GM12865 (cell line): ENCODE measurements around the gene PLD5.

Source experiments
- DNase-seq: peaks from one replicate; pipeline ENCODE4 v3.0.0; 2010; ENCODE audit warnings: low read depth
- H3K4me3 ChIP-seq: 2 replicates; pipeline ENCODE4 v1.5.1; 2011; ENCODE audit warnings: mild to moderate bottlenecking, low read depth, low read length, control low read depth
- TF ChIP-seq, protein P1 (sequence below): IDR thresholded peaks from 2 replicates; pipeline ENCODE4 v1.5.1; 2011; ENCODE audit warnings: low read length, control low read depth, low read depth, inconsistent platforms; ENCODE audit not compliant: insufficient read depth; ENCODE audit errors: missing control alignments

PLD5 gene

DNA sequence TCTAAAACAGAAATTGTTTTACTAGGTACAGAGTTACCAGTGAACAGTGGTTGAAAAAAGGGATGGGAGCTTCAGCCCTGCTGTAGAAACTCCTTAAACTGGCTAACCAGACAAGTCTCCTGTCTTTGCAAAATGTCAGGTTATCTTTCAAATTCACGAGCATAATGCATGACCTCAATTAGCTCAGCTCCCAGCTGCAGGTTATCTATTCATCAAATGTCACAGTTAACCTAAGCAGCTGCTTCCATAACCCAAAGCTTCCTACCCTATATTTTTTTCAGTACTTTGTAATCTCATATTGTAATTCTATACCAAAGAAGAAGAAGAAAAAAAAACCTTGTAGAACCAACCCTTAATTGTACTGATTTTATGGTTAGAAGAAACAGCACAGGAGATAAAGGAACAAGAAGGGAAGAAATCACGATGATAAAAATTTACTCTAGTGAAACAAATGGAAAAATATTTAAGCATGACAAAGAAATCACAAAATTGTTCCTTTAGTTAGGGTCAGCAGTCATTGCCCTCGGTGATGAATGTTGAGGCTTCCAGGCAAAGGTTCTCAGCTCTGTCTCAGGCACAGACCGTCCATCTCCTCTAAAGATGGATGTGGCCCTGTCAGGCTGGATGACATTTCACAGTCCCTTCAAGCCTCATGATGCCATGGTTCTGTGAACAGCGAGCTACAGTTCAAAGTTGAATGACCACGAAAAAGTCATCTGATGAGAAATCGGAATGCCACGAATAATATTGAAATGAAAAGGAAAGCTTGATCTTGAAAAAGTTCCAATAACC lies 95.9 kb downstream of the PLD5 start:
- DNase-seq: no peak
- H3K4me3 ChIP-seq: no peak overlapping the region
- TF ChIP-seq, protein P1, sequence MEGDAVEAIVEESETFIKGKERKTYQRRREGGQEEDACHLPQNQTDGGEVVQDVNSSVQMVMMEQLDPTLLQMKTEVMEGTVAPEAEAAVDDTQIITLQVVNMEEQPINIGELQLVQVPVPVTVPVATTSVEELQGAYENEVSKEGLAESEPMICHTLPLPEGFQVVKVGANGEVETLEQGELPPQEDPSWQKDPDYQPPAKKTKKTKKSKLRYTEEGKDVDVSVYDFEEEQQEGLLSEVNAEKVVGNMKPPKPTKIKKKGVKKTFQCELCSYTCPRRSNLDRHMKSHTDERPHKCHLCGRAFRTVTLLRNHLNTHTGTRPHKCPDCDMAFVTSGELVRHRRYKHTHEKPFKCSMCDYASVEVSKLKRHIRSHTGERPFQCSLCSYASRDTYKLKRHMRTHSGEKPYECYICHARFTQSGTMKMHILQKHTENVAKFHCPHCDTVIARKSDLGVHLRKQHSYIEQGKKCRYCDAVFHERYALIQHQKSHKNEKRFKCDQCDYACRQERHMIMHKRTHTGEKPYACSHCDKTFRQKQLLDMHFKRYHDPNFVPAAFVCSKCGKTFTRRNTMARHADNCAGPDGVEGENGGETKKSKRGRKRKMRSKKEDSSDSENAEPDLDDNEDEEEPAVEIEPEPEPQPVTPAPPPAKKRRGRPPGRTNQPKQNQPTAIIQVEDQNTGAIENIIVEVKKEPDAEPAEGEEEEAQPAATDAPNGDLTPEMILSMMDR: no peak

DNA sequence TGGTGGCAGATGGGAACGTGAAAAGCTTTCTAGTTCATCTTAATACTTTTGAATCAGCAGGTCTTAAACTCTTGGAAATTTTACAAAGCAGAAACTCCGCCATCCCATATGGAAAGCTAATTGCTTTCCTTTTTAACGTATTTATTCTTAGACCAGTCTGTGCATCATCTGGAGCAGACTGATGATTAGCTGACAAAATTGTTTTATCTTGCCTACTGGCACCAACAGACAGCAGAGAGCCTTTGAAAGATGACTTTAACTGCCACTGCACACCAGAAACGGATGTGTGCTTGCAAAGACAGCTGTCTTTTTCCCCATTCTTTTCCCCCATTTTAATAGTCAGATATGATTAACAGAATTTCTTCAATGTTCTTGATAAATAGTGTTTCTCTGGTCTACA lies 97.0 kb downstream of the PLD5 start:
- no peak overlapping the region for H3K4me3 ChIP-seq
- no peak for DNase-seq
- TF ChIP-seq, protein P1: no peak

DNA sequence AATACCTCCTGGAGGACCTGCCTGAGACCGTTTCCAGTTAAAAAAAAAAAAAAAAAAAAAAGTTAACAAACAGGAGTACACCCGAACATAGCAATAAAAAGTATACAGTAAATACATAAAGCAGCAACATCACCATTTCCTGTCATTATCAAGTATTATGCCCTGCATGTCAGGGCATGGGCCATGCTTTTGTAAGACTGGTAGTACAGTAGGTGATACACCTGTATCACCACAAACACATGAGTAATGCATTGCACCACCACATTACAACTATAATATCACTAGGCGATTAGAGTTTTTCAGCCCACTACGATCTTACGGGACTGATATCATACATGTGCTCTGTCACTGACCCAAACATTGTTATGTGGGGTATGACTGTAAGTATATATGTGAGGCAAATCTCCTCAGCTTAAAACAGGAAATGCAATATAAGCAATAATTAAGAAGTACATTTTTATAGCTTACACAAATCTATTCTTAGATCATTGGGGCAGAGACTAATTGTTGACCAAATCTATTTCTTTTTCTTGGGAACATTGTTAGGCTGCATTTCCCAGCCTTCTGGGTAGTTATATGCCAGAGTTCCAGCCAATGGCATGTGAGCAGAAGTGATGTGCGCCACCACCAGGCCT lies 98.1 kb downstream of the PLD5 start:
- no peak overlapping the region for H3K4me3 ChIP-seq
- TF ChIP-seq, protein P1: no peak
- no peak for DNase-seq

DNA sequence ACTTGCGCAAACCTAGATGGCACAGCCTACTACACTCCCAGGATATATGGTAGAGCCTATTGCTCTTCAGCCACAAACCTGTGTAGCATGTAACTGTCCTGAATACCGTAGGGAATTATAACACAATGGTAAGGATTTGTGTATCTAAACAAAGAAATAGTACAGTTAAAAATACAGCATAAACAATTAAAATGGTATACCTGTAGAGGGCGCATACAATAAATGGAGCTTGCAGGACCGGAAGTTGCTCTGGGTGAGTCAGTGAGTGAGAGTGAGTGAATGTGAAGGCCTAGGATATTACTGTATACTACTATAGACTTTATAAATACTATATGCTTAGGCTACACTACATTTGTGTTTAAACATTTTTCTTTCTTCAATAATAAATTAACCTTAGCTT lies 99.3 kb downstream of the PLD5 start:
- H3K4me3 ChIP-seq: no peak overlapping the region
- TF ChIP-seq, protein P1: no peak
- peak; percentile 8 for DNase-seq

DNA sequence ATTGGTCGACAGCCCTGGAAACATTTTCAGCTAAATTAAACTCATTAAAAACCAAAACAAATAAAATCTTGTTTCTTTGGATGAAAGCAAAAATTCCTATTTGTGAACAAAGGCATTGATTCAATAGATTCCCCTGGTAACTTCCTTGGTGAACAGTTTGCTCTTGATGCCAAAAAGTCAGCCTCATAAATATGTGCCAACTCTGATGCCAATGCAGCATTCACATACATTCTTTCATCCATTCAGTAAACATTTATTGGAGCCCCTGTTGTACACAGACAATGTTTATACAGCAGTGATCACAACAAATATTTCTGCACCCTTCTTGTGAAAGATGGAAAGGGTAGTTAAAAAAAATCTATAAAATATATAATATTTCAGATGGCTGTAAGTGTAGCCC lies 107.8 kb downstream of the PLD5 start:
- DNase-seq: no peak
- TF ChIP-seq, protein P1: no peak
- H3K4me3 ChIP-seq: no peak overlapping the region

DNA sequence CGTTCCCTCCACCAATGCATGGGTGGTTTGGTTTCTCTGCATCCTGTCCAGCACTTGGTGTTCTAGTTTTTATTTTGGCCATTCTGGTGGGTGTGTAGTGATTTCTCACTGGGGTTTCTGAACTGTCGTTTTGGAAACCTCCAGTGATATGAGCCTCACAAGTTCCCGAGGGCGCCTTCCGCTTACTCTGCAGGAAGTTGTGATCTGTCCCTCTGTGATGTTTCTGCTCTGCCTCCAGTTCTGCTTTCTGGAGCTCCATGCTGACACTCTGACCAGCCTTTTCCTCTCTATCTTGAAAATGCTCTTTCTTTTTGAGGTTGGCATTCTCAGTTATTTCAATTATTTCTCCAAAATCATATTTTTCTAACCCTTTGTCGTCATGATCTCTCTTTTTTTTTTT lies 111.6 kb downstream of the PLD5 start:
- TF ChIP-seq, protein P1: no peak
- H3K4me3 ChIP-seq: no peak overlapping the region
- no peak for DNase-seq
